Urinary bladder (tissue), 4 donors: ENCODE measurements around the gene SPEN. TPM values are rescaled to one million over a fixed set of nuclear protein-coding genes. Genes with fewer than 3 reads are reported as not detected.

Experiments
- DNase-seq: peaks from one replicate; pipeline ENCODE4 v3.0.0-alpha.2; 2015; ENCODE audit errors: extremely low spot score
- H3K27ac ChIP-seq: one replicate; pipeline ENCODE4 v1.5.1; 2013; ENCODE audit warnings: low read depth, mild to moderate bottlenecking, moderate library complexity
- H3K36me3 ChIP-seq: one replicate; pipeline ENCODE4 v1.6.1; 2013; ENCODE audit warnings: mild to moderate bottlenecking, moderate library complexity; ENCODE audit not compliant: insufficient read depth
- H3K4me1 ChIP-seq: one replicate; pipeline ENCODE4 v1.6.1; 2013; ENCODE audit warnings: mild to moderate bottlenecking, moderate library complexity; ENCODE audit not compliant: insufficient read depth
- H3K4me3 ChIP-seq: one replicate; pipeline ENCODE4 v1.5.1; 2013; ENCODE audit warnings: low read depth, low read length
- WGBS: extraction: QIAGEN DNeasy Blood & Tissue Kit; methylation state at CpG from one replicate; pipeline ENCODE4 v1.1.7; 2013; 5-methylcytosine and 5-hydroxymethylcytosine counted together
- polyA plus RNA-seq: library from polyadenylated mRNA; stranded (reverse); fragments of 200-250 nt; gene quantifications from one replicate; pipeline ENCODE4 v1.2.3, GENCODE V29; 2013
- total RNA-seq: library from RNA; depleted of rRNA; stranded (reverse); fragments of >200 nt; gene quantifications from one replicate; pipeline ENCODE4 v1.2.3, GENCODE V29; 2014
- donor health status: healthy with polysubstance abuse.
- donor health status: healthy.

Gene SPEN
- total and polyA plus RNA-seq, 2 donors = 31.8 to 47.6 TPM

- no peak for DNase-seq
- no peaks in the 10 kb centered on the region for H3K4me1 ChIP-seq
- WGBS = 85% methylated on average over 4 of the region's 4 CpGs
- no peak overlapping the region for H3K4me3 ChIP-seq
- H3K27ac ChIP-seq = peak overlapping the region; percentile 90
- H3K36me3 ChIP-seq = no peaks in the 10 kb centered on the region
Measured at GRCh38 chr1:15950302-15950701, 102.8 kb downstream of the SPEN start.

DNA sequence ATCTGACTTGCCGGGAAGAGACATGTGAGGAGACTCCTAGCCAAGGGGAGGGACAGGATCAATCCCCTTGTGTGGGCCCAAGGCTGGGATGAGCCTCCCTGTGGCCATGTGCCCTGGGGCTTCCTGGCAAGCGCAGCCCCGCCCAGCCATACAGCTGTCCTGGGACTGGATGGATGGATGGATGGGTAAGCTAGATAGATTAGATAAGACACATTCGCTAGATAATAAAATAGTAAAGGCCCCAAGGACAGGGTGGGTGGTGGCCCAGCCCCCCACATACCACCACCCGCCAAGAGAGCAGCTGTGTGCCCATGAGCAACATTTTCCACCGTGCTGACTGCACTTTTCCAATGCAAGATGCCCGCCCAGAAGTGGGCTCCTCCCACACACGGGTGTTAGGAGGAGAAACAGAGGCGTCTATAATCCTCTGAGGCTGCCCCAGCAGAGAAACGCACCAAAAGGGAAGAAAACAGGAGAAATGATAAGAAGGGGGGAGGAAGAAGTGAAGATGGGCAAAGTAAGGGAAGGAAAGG lies 103.3 kb downstream of the SPEN start:
- Histone ChIP-seq H3K4me1 (no peaks in the 10 kb centered on the region), H3K36me3 (no peaks in the 10 kb centered on the region), H3K4me3 (no peak overlapping the region), H3K27ac (peak overlapping the region; percentile 14)
- WGBS = 41% methylated on average over 10 of the region's 10 CpGs
- DNase-seq = no peak

DNA sequence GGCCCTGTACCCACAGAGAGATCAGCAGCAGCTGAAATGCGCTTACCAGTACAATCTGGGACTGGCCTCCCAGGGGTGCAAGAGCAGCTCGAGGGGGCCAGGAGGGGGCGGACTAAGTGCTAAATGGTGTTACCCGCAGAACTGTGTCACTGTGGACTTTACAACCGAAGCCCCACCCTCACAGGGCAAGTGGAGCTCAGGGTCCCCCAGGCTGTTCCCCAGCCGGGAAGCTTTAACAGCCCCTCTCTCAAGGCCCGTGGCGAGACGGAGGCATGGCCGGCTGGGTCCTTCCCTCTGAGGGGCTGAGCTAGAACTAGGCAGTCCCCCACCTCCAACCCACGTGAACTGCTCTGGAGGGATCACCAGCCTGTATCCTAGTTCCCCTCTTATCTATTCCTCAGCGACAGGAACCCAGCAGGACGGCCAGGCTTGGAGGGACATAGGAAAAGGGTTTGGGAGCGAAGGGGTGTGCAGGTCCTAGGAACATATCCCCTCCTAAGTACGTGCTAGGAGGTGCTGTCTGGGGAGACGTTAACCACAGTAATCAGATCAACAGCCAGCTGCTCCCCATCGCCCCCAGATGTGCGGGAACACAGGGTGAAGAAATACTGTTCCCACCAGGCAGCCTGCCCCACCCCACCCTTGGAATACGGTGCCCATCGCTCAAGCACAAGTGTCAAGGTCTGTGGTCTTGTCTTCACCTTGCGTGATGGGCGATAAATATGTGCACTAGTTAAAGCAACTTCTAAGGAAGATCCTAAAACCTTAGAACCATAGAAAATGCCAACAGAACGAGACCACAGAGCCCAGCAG lies 104.0 kb downstream of the SPEN start:
- DNase-seq = no peak
- Histone ChIP-seq H3K36me3 (no peaks in the 10 kb centered on the region), H3K27ac (no peak overlapping the region), H3K4me1 (no peaks in the 10 kb centered on the region), H3K4me3 (no peak overlapping the region)
- 58% methylated on average over 23 of the region's 23 CpGs for WGBS

GRCh38 chr1:15952317-15953258 lies 105.1 kb downstream of the SPEN start:
- no peak overlapping the region for H3K4me3 ChIP-seq
- H3K4me1 ChIP-seq = no peaks in the 10 kb centered on the region
- 79% methylated on average over 27 of the region's 27 CpGs for WGBS
- H3K27ac ChIP-seq = no peak overlapping the region
- no peak for DNase-seq
- no peaks in the 10 kb centered on the region for H3K36me3 ChIP-seq

- no peak overlapping the region for H3K27ac ChIP-seq
- H3K4me1 ChIP-seq = no peaks in the 10 kb centered on the region
- DNase-seq = no peak
- H3K36me3 ChIP-seq = no peaks in the 10 kb centered on the region
- no peak overlapping the region for H3K4me3 ChIP-seq
- WGBS = 65% methylated on average over 11 of the region's 11 CpGs
Measured at GRCh38 chr1:15953294-15953771, 105.8 kb downstream of the SPEN start.

DNA sequence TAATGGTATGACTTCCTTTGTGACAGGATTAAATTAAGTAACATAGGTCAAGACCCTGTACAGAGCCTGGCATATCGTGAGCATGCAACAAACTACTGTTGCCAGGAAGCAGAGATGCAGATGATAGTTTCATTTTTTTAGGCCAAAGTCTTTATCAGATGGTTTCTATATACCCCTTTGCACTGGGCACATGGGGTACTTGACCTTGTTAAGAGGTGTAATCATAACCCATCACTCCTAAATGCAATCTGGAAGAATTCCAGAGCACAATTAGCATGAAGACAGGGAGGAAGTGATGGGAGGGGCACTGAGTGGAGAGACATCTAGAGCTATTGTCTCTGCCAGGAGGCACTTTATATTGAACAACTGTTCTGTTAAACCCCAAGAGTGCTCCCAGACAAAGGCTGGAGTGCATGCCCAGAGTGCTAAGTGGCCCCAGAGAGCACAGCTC lies 106.3 kb downstream of the SPEN start:
- Histone ChIP-seq H3K4me1 (no peaks in the 10 kb centered on the region), H3K4me3 (no peak overlapping the region), H3K36me3 (no peaks in the 10 kb centered on the region), H3K27ac (no peak overlapping the region)
- DNase-seq = no peak
- 44% methylated on average over 1 of the region's 1 CpG for WGBS

DNA sequence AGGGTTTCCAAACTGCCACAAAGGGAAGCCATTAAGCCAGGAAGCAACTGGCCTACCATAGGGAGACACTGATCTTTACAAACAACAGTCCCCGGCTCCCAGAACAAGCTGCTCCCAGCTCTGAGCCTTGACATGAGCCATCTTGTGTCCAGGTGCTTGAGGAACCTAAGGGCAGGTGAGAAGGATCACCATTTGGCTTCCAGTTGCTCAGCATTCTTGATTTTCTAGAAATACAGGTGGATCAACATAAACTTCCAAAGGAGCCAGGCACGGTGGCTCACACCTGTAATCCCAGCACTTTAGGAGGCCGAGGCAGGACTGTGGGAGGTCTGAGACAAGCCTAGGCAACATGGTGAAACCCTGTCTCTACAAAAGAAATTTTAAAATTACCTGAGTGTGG lies 106.8 kb downstream of the SPEN start:
- WGBS = 94% methylated on average over 3 of the region's 3 CpGs
- Histone ChIP-seq H3K36me3 (no peaks in the 10 kb centered on the region), H3K4me1 (no peaks in the 10 kb centered on the region), H3K27ac (no peak overlapping the region), H3K4me3 (no peak overlapping the region)
- DNase-seq = no peak

DNA sequence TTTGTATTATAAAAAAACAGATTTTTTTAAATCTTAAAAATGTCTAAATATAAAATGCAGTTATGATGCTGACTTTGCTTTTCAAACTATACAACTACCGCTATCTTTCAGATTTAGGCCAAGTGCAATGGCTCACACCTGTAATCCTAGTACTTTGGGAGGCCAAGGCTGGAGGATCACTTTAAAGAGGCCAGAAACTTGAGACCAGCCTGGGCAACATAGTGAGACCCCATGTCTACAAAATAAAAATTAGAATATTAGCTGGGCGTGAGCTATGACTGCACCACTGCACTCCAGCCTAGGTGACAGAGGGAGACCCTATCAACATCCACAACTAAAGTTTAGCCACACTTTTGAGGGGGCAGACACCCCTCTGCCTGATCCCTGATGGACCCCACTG lies 108.0 kb downstream of the SPEN start:
- WGBS = over 99% methylated on average over 2 of the region's 2 CpGs

GRCh38 chr1:15956150-15956549 lies 108.6 kb downstream of the SPEN start:
- Histone ChIP-seq H3K36me3 (no peaks in the 10 kb centered on the region), H3K27ac (no peak overlapping the region), H3K4me1 (no peaks in the 10 kb centered on the region), H3K4me3 (no peak overlapping the region)
- DNase-seq = no peak

More for the DNA sequence above, 108.0 kb downstream of the SPEN start:
- DNase-seq = no peak
- no peak overlapping the region for H3K27ac ChIP-seq
- H3K36me3 ChIP-seq = no peaks in the 10 kb centered on the region
- no peak overlapping the region for H3K4me3 ChIP-seq
- H3K4me1 ChIP-seq = no peaks in the 10 kb centered on the region

- Histone ChIP-seq H3K4me3 (no peak overlapping the region), H3K27ac (no peak overlapping the region), H3K36me3 (no peaks in the 10 kb centered on the region), H3K4me1 (no peaks in the 10 kb centered on the region)
- 84% methylated on average over 15 of the region's 15 CpGs for WGBS
- no peak for DNase-seq
Measured at GRCh38 chr1:15957221-15958095, 110.0 kb downstream of the SPEN start.

GRCh38 chr1:15958111-15958510 lies 110.6 kb downstream of the SPEN start:
- Histone ChIP-seq H3K4me1 (no peaks in the 10 kb centered on the region), H3K4me3 (no peak overlapping the region), H3K36me3 (no peaks in the 10 kb centered on the region), H3K27ac (no peak overlapping the region)
- WGBS = 74% methylated on average over 5 of the region's 5 CpGs
- DNase-seq = no peak

DNA sequence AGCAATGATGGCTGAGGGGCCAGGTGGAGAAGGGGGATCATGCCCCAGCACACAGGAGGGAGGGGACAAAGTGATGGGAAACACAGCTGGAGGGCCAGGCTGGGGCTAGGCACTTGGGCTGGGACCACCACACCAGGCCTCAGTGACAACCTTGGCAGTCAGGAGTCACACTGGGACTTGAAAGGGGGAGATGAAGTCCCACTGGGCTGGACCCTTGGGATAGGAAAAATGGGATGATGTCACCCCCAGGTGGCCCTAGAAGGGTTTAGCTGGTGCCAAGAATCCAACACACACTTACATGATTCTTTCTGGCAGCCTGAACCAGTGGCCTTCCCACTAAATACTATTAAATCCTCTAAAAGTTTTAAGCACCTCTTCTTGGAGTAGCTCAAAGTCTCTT lies 111.3 kb downstream of the SPEN start:
- no peak overlapping the region for H3K27ac ChIP-seq
- no peak overlapping the region for H3K4me3 ChIP-seq
- no peaks in the 10 kb centered on the region for H3K36me3 ChIP-seq
- no peak for DNase-seq
- H3K4me1 ChIP-seq = no peaks in the 10 kb centered on the region

DNA sequence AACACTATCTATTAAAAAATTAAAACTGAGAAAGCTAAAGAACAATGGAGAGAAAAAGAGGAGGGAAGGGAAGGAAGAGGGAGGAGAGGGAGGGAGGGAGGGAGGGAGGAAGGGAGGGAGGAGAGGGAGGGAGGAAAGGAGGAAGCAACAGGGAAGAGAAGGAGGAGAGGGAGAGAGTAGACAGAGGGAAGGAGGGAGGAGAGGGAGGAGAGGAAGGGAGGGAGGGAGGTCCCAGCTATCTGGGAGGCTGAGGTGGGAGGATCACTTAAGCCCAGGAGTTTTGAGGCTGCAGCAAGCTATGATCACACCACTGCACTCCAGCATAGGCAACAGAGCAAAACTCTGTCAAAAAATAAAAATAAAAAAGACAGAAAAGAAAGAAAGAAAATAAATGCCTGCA lies 111.9 kb downstream of the SPEN start:
- DNase-seq = no peak
- Histone ChIP-seq H3K27ac (no peak overlapping the region), H3K36me3 (no peaks in the 10 kb centered on the region), H3K4me1 (no peaks in the 10 kb centered on the region), H3K4me3 (no peak overlapping the region)
